HG03342 (cell line): ENCODE results near the gene CCNG1.

ENCODE experiments used
- ATAC-seq: cut with Tn5 transposase; IDR thresholded peaks from one replicate; pipeline ENCODE4 v1.9.1; 2021; ENCODE audit warnings: mild to moderate bottlenecking, moderate library complexity; ENCODE audit not compliant: unreplicated experiment

Gene CCNG1

GRCh38 chr5:163478126-163478981 is 41.0 kb downstream of the CCNG1 start:
- ATAC-seq: no peak

- ATAC-seq: no peak
Observed at GRCh38 chr5:163478982-163479271, 41.5 kb downstream of the CCNG1 start.

- no peak for ATAC-seq
Observed at GRCh38 chr5:163489055-163489744, 51.8 kb downstream of the CCNG1 start.

GRCh38 chr5:163489745-163490075 is 52.3 kb downstream of the CCNG1 start:
- no peak for ATAC-seq
